H1 (cell line): ENCODE measurements around the gene TLE2. TPM values are rescaled to one million over a fixed set of nuclear protein-coding genes. Genes with fewer than 3 reads are reported as not detected.
A peak's percentile ranks its signal among the peaks of the same experiment; 100 is the strongest.

Source experiments
- CTCF ChIA-PET: fragments of 300-600 bp; sonication (Branson Sonifier 250); formaldehyde crosslinking; loops from one replicate; lab custom pipeline; 2021; ENCODE audit not compliant: partially characterized antibody; lab: Charles Lee
- POLR2A ChIA-PET: fragments of 300-600 bp; sonication (Branson Sonifier 250); formaldehyde crosslinking; loops from one replicate; lab custom pipeline; 2021; ENCODE audit warnings: inconsistent platforms; ENCODE audit not compliant: partially characterized antibody; lab: Charles Lee
- DNase-seq, 2 experiments: peaks; one replicate each; pipeline versions ENCODE4 v3.0.0 to v3.0.0-alpha.2; 2010 to 2022; ENCODE audit warnings: low spot score in 2 of 2, low read depth in 1 of 2, mixed read lengths in 1 of 2
- FAIRE-seq: peaks from 2 replicates; lab custom pipeline; 2011; peaks lifted over from hg19 to GRCh38; lab: Jason Lieb, UNC
- H2AFZ ChIP-seq: 2 replicates; pipeline ENCODE4 v1.8.1; 2012; ENCODE audit warnings: low read length, inconsistent platforms
- H2AK5ac ChIP-seq: 2 replicates; pipeline ENCODE4 v1.6.1; 2013; ENCODE audit warnings: low read depth, low read length
- H2BK120ac ChIP-seq: replicated peaks from 2 replicates; pipeline ENCODE3; 2013; ENCODE audit warnings: low read depth, low read length, inconsistent platforms
- H2BK12ac ChIP-seq: 2 replicates; pipeline ENCODE4 v1.6.1; 2013; ENCODE audit warnings: low read depth, low read length
- H2BK15ac ChIP-seq: 2 replicates; pipeline ENCODE4 v1.6.1; 2013; ENCODE audit warnings: low read length
- H2BK20ac ChIP-seq: 2 replicates; pipeline ENCODE4 v1.6.1; 2013; ENCODE audit warnings: low read length
- H2BK5ac ChIP-seq: 2 replicates; pipeline ENCODE4 v1.6.1; 2013; ENCODE audit warnings: low read depth, low read length
- H3K14ac ChIP-seq: 2 replicates; pipeline ENCODE4 v1.6.1; 2013; ENCODE audit warnings: inconsistent platforms; ENCODE audit not compliant: insufficient read length
- H3K18ac ChIP-seq: 2 replicates; pipeline ENCODE4 v1.6.1; 2013; ENCODE audit warnings: low read length; ENCODE audit errors: extremely low read depth
- H3K23ac ChIP-seq: 2 replicates; pipeline ENCODE4 v1.6.1; 2013; ENCODE audit warnings: inconsistent platforms; ENCODE audit not compliant: insufficient read length
- H3K23me2 ChIP-seq: 2 replicates; pipeline ENCODE4 v1.6.1; 2013; ENCODE audit warnings: low read depth, low read length
- H3K27ac ChIP-seq: 2 replicates; pipeline ENCODE4 v1.6.1; 2011; ENCODE audit warnings: low read depth, low read length, inconsistent platforms
- H3K27me3 ChIP-seq, 4 experiments: replicated peaks in 1 of 4; 1 replicate in 1 of 4; 2 replicates in 3 of 4; pipeline versions ENCODE4 v1.6.1 to v1.8.1; 2011 to 2013; ENCODE audit warnings: low read length in 3 of 4, mild to moderate bottlenecking in 3 of 4, inconsistent platforms in 2 of 4, mixed read lengths in 2 of 4, moderate library complexity in 1 of 4; ENCODE audit not compliant: control insufficient read depth in 3 of 4, insufficient read depth in 3 of 4; ENCODE audit errors: extremely low read depth in 1 of 4
- H3K36me3 ChIP-seq, 4 experiments: 2 replicates each; pipeline versions ENCODE4 v1.6.1 to v1.8.1; 2011 to 2013; ENCODE audit warnings: mild to moderate bottlenecking in 4 of 4, low read length in 3 of 4, moderate library complexity in 2 of 4, control low read depth in 1 of 4, inconsistent platforms in 1 of 4; ENCODE audit not compliant: insufficient read depth in 4 of 4, control insufficient read depth in 2 of 4
- H3K4ac ChIP-seq: replicated peaks from 2 replicates; pipeline ENCODE3; 2013; ENCODE audit warnings: low read length, low read depth, mixed read lengths, inconsistent platforms; ENCODE audit not compliant: insufficient read length
- H3K4me1 ChIP-seq, 4 experiments: replicated peaks in 1 of 4; 1 replicate in 1 of 4; 2 replicates in 3 of 4; pipeline versions ENCODE4 v1.6.1 to v1.8.1; 2011 to 2013; ENCODE audit warnings: low read length in 3 of 4, inconsistent platforms in 2 of 4, mixed read lengths in 1 of 4; ENCODE audit not compliant: insufficient read depth in 4 of 4, control insufficient read depth in 3 of 4
- H3K4me2 ChIP-seq, 2 experiments: 2 replicates each; pipeline versions ENCODE4 v1.6.1 to v1.8.1; 2011 to 2013; ENCODE audit warnings: low read depth in 2 of 2, low read length in 2 of 2, control low read depth in 1 of 2, inconsistent platforms in 1 of 2, mild to moderate bottlenecking in 1 of 2; ENCODE audit not compliant: insufficient read depth in 1 of 2
- H3K4me3 ChIP-seq, 4 experiments: fragments of 200-600, 300-600 bp in 1 of 4; sonication (generic), shearing (Covaris generic), sonication (Bioruptor Twin) in 1 of 4; 2 replicates each; pipeline versions ENCODE4 v1.5.1 to v1.8.1; 2011 to 2016; ENCODE audit warnings: low read length in 4 of 4, low read depth in 3 of 4, control low read depth in 2 of 4, inconsistent platforms in 2 of 4, mild to moderate bottlenecking in 2 of 4, mixed read lengths in 1 of 4, moderate library complexity in 1 of 4; ENCODE audit not compliant: insufficient read depth in 2 of 4; ENCODE audit errors: extremely low read depth in 1 of 4
- H3K56ac ChIP-seq: replicated peaks from 2 replicates; pipeline ENCODE3; 2013; ENCODE audit warnings: low read depth, mild to moderate bottlenecking, mixed read lengths, low read length, inconsistent platforms; ENCODE audit not compliant: insufficient read length
- H3K79me1 ChIP-seq: 2 replicates; pipeline ENCODE4 v1.6.1; 2013; ENCODE audit warnings: low read depth, low read length, control low read depth
- H3K79me2 ChIP-seq, 2 experiments: 2 replicates each; pipeline versions ENCODE4 v1.6.1 to v1.8.1; 2012 to 2013; ENCODE audit warnings: low read length in 2 of 2, mild to moderate bottlenecking in 2 of 2, inconsistent platforms in 1 of 2; ENCODE audit not compliant: insufficient read depth in 2 of 2, control insufficient read depth in 1 of 2
- H3K9ac ChIP-seq, 4 experiments: replicated peaks in 1 of 4; 1 replicate in 1 of 4; 2 replicates in 3 of 4; pipeline versions ENCODE4 v1.6.1 to v1.8.1; 2011 to 2013; ENCODE audit warnings: low read depth in 3 of 4, low read length in 3 of 4, control low read depth in 2 of 4, mild to moderate bottlenecking in 2 of 4, moderate library complexity in 2 of 4, inconsistent platforms in 1 of 4; ENCODE audit errors: extremely low read depth in 1 of 4
- H3K9me3 ChIP-seq, 2 experiments: 2 replicates each; pipeline versions ENCODE4 v1.6.1 to v1.8.1; 2012 to 2013; ENCODE audit warnings: mild to moderate bottlenecking in 2 of 2, moderate library complexity in 2 of 2, control low read depth in 1 of 2, inconsistent platforms in 1 of 2, low read depth in 1 of 2, low read length in 1 of 2, mixed read lengths in 1 of 2; ENCODE audit not compliant: insufficient read depth in 2 of 2
- H4K20me1 ChIP-seq, 2 experiments: replicated peaks in 1 of 2; 2 replicates each; pipeline versions ENCODE3 to v1.8.1; 2011 to 2013; ENCODE audit warnings: inconsistent platforms in 2 of 2, low read length in 2 of 2, mild to moderate bottlenecking in 1 of 2; ENCODE audit not compliant: insufficient read depth in 2 of 2, control insufficient read depth in 1 of 2
- H4K5ac ChIP-seq: 2 replicates; pipeline ENCODE4 v1.6.1; 2013; ENCODE audit warnings: low read length, low read depth, mixed read lengths, inconsistent platforms; ENCODE audit not compliant: insufficient read length
- H4K8ac ChIP-seq: 2 replicates; pipeline ENCODE4 v1.8.0; 2013; ENCODE audit warnings: mild to moderate bottlenecking, moderate library complexity, low read length, inconsistent platforms; ENCODE audit not compliant: insufficient read depth; ENCODE audit errors: extremely low read depth
- H4K91ac ChIP-seq: replicated peaks from 2 replicates; pipeline ENCODE3; 2013; ENCODE audit warnings: low read length, mixed read lengths, inconsistent platforms; ENCODE audit not compliant: insufficient read length
- HDAC6 ChIP-seq: IDR thresholded peaks from one replicate; pipeline ENCODE4 v1.7.1; 2012; ENCODE audit warnings: low read depth, mild to moderate bottlenecking, inconsistent platforms, low read length, moderate library complexity
- RNF2 ChIP-seq: fragments of 200-900, 300-1000 bp; sonication (generic); IDR thresholded peaks from 2 replicates; pipeline ENCODE4 v1.7.1; 2016; ENCODE audit warnings: borderline replicate concordance, low read depth, mild to moderate bottlenecking, antibody characterized with exemption, low read length; ENCODE audit not compliant: poor library complexity, severe bottlenecking; ENCODE audit errors: missing control alignments
- TAF7 ChIP-seq: optimal IDR thresholded peaks from 2 replicates; pipeline ENCODE3; 2011; ENCODE audit warnings: low read depth, mild to moderate bottlenecking, inconsistent platforms, low read length, moderate library complexity, borderline replicate concordance
- TBP ChIP-seq: IDR thresholded peaks from 2 replicates; pipeline ENCODE4 v1.6.1; 2011; ENCODE audit warnings: low read depth, low read length, improper control_type of control experiment
- ZNF274 ChIP-seq: IDR thresholded peaks from 2 replicates; pipeline ENCODE4 v1.7.0; 2012; ENCODE audit warnings: low read length, borderline replicate concordance; ENCODE audit errors: extremely low read depth
- WGBS, 2 experiments: shearing (Covaris generic) in 1 of 2; methylation state at CpG; one replicate each; pipeline versions ENCODE4 v1.1.6 to v1.1.7; 2013 to 2015; ENCODE audit warnings: low lambda C conversion rate in 2 of 2, mixed read lengths in 2 of 2, inconsistent platforms in 1 of 2, low coverage in 1 of 2, missing lambda C conversion rate in 1 of 2; ENCODE audit not compliant: insufficient replicate concordance in 2 of 2, insufficient coverage in 1 of 2, insufficient read length in 1 of 2; ENCODE audit errors: extremely low coverage in 1 of 2, missing lambda C conversion rate in 1 of 2; 5-methylcytosine and 5-hydroxymethylcytosine counted together
- polyA plus RNA-seq, 7 experiments: library from polyadenylated mRNA; depleted of rRNA in 3 of 7; stranded (reverse) in 5 of 7; unstranded in 2 of 7; fragments of >200 nt in 5 of 7; fragments of 200-250 nt in 2 of 7; gene quantifications; 1 replicate in 5 of 7; 2 replicates in 1 of 7; 4 replicates in 1 of 7; pipeline versions ENCODE4 v1.2.1 to v1.2.3, GENCODE V29; 2011 to 2013; ENCODE audit warnings: missing spikeins in 2 of 7, mixed read lengths in 2 of 7
- total RNA-seq: library from RNA; stranded (reverse); fragmentation: NEBNext Ultra II Directional; extraction: Animal tissue kit (Norgen Biotek cat#: 25700); gene quantifications from 2 replicates; pipeline ENCODE4 v1.2.1, GENCODE V29; 2021

Gene TLE2
- total and polyA plus RNA-seq, 2 of the 8 experiments (the other 6 are each of a cell fraction or from before 2014, with no cell fraction given), result 8.0 to 11.5 TPM

- peaks cover 3% of the 10 kb centered on the region; the same call in 1 of the 2 replicates for H3K23me2 ChIP-seq
- H3K4ac ChIP-seq, result no peak overlapping the region
- no peaks in the 10 kb centered on the region for H3K79me2 ChIP-seq
- no peaks in the 10 kb centered on the region; a peak in 1 of 8 replicates for H3K36me3 ChIP-seq
- peak overlapping the region; percentile 32; the same call in 1 of the 2 replicates for H3K18ac ChIP-seq
- H2BK12ac ChIP-seq, result no peak overlapping the region
- H2BK20ac ChIP-seq, result no peak overlapping the region
- H4K20me1 ChIP-seq, result no peaks in the 10 kb centered on the region
- no peak overlapping the region for H4K91ac ChIP-seq
- H4K8ac ChIP-seq, result peak overlapping the region; percentile 57; the same call in 1 of the 2 replicates
- H3K9me3 ChIP-seq, result no peaks in the 10 kb centered on the region
- H4K5ac ChIP-seq, result no peak overlapping the region
- FAIRE-seq, result no peak
- H3K27ac ChIP-seq, result no peak overlapping the region
- peaks cover 0 to 2% (median 0%) of the 10 kb centered on the region in 4 experiments; a peak in 3 of 7 replicates for H3K27me3 ChIP-seq
- no peaks in the 10 kb centered on the region for H3K79me1 ChIP-seq
- H3K4me1 ChIP-seq, result peaks cover 3 to 9% (median 6%) of the 10 kb centered on the region in 4 experiments; a peak in 5 of 7 replicates
- peak in 1 of 2 experiments; percentile 79 for DNase-seq
- H3K14ac ChIP-seq, result no peak overlapping the region
- POLR2A ChIA-PET, result interaction anchor here (1.0 to 4.4 kb wide), 3 partner anchors 11 to 70 kb away, joined by 3 to 56 read pairs (median 9); partner anchors contain the start of gene TLE6
- no peak overlapping the region for H2BK15ac ChIP-seq
- H3K56ac ChIP-seq, result no peak overlapping the region
- H2BK120ac ChIP-seq, result no peak overlapping the region
- 17% methylated on average over 22 of the region's 28 CpGs; no CpG with 5 or more reads in 1 of the 2 experiments for WGBS, 2 experiments
- no peak overlapping the region for H2AK5ac ChIP-seq
- peak overlapping the region; percentile 57 to 59 for H3K4me2 ChIP-seq
- no peak overlapping the region for H3K9ac ChIP-seq
- H3K4me3 ChIP-seq, result peak overlapping the region; percentile 19 to 61 (median 34); a peak in 7 of 8 replicates
- TF ChIP-seq TBP (peak; percentile 30; the same call in 1 of the 2 replicates), RNF2 (no peak), ZNF274 (no peak), TAF7 (no peak), HDAC6 (no peak)
- no peak overlapping the region for H2BK5ac ChIP-seq
- no peak overlapping the region for H2AFZ ChIP-seq
- no peak overlapping the region for H3K23ac ChIP-seq
- CTCF ChIA-PET, result interaction anchor here (0.6 to 0.8 kb wide), 4 partner anchors 85 to 460 kb away, joined by 3 read pairs; no protein-coding TSS in a partner anchor
Measured at GRCh38 chr19:3047496-3048189, 18.6 kb upstream of the TLE2 start.
